DND-41 (cell line): ENCODE data around the gene XPR1.

Experiments
- ATAC-seq: fragments of 200-7000 bp; cut with Tn5 transposase; 3 replicates; pipeline ENCODE4 v1.9.1; 2021; ENCODE audit warnings: low read depth; ENCODE audit not compliant: insufficient read depth
- DNase-seq: peaks from one replicate; pipeline ENCODE4 v3.0.0-alpha.2; 2020
- H2AFZ ChIP-seq: 2 replicates; pipeline ENCODE4 v1.6.0; 2012; ENCODE audit warnings: low read depth, low read length
- H3K27ac ChIP-seq: 2 replicates; pipeline ENCODE4 v1.5.1; 2012; ENCODE audit warnings: low read length, inconsistent platforms
- H3K27me3 ChIP-seq: fragments of 200-600 bp; sonication (generic); 2 replicates; pipeline ENCODE4 v1.6.0; 2012; ENCODE audit warnings: low read length, mild to moderate bottlenecking, inconsistent platforms; ENCODE audit not compliant: insufficient read depth, poor library complexity
- H3K36me3 ChIP-seq: 2 replicates; pipeline ENCODE4 v1.5.1; 2012; ENCODE audit warnings: low read length, inconsistent platforms; ENCODE audit not compliant: insufficient read depth
- H3K4me1 ChIP-seq: 2 replicates; pipeline ENCODE4 v1.5.1; 2012; ENCODE audit warnings: mild to moderate bottlenecking, low read length; ENCODE audit not compliant: insufficient read depth
- H3K4me2 ChIP-seq: 2 replicates; pipeline ENCODE4 v1.6.0; 2012; ENCODE audit warnings: mild to moderate bottlenecking, moderate library complexity, low read length, inconsistent platforms; ENCODE audit not compliant: insufficient read depth
- H3K4me3 ChIP-seq, 2 experiments: fragments of 200-600 bp in 1 of 2; shearing (Covaris generic) in 1 of 2; 2 replicates each; pipeline ENCODE4 v1.5.1; 2012 to 2016; ENCODE audit warnings: inconsistent platforms in 2 of 2, low read length in 2 of 2, mild to moderate bottlenecking in 2 of 2, low read depth in 1 of 2, moderate library complexity in 1 of 2
- H3K79me2 ChIP-seq: 2 replicates; pipeline ENCODE4 v1.6.0; 2012; ENCODE audit warnings: low read length, inconsistent platforms; ENCODE audit not compliant: insufficient read depth
- H3K9ac ChIP-seq: 2 replicates; pipeline ENCODE4 v1.6.0; 2012; ENCODE audit warnings: low read depth, mild to moderate bottlenecking, inconsistent platforms, low read length, moderate library complexity
- H3K9me3 ChIP-seq: 2 replicates; pipeline ENCODE4 v1.5.1; 2012; ENCODE audit warnings: low read length, moderate library complexity, mild to moderate bottlenecking, inconsistent platforms; ENCODE audit not compliant: insufficient read depth, severe bottlenecking
- H4K20me1 ChIP-seq: 2 replicates; pipeline ENCODE4 v1.6.0; 2012; ENCODE audit warnings: low read length; ENCODE audit not compliant: insufficient read depth
- EZH2 ChIP-seq: IDR thresholded peaks from 3 replicates; pipeline ENCODE4 v1.6.1; 2012; ENCODE audit warnings: borderline replicate concordance, low read depth, mild to moderate bottlenecking, moderate library complexity, low read length, inconsistent platforms; ENCODE audit not compliant: severe bottlenecking
- TF ChIP-seq, protein P1 (sequence below): IDR thresholded peaks from 2 replicates; pipeline ENCODE4 v1.5.1; 2012; ENCODE audit warnings: borderline replicate concordance, low read length, moderate library complexity, mild to moderate bottlenecking; ENCODE audit not compliant: poor library complexity, severe bottlenecking; ENCODE audit errors: extremely low read depth

Gene XPR1

DNA sequence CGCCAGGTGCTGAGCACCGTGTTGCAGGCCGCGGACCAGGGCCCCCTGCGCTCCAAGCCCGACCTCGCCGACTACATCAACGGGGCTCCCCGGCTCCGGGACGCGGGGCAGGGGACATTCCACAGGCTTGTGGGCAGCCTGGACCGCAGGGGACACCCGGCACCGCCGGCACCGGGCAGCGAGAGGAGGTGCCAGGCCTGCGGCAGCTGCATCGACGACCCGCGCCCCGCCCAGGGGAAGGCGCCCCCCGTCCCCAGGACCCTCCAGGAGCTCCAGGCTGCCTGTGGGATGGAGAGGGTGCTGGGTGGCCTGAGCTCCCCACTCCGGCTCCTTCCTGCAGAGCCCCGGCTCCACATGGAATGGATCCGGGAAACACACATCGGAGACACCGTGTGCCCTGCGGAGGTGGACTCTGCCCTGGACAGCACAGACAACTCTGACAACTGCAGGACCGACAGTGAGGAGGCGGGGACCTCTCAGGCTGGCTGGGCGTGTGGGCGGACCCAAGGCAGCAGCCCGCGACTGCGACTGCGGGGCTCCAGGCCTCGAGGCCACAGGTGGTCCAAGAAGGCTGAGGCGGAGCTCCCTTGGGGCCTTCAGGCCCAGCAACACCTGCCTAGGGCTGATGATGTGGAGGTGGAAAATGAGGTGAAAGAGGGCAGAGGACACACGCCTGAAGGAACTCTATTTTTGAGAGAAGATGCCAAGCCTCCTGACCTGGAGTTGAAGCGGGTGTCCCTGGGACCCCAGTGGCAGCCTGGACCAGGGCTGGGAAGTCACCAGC, 303.7 kb downstream of the XPR1 start:
- no peaks in the 10 kb centered on the region for H3K9me3 ChIP-seq
- H3K79me2 ChIP-seq: no peaks in the 10 kb centered on the region
- H4K20me1 ChIP-seq: no peaks in the 10 kb centered on the region
- no peaks in the 10 kb centered on the region for H3K36me3 ChIP-seq
- H2AFZ ChIP-seq: no peak overlapping the region
- H3K4me1 ChIP-seq: peaks cover 25% of the 10 kb centered on the region
- DNase-seq (no peak), ATAC-seq (no peak)
- H3K27me3 ChIP-seq: no peaks in the 10 kb centered on the region
- TF ChIP-seq, protein P1, sequence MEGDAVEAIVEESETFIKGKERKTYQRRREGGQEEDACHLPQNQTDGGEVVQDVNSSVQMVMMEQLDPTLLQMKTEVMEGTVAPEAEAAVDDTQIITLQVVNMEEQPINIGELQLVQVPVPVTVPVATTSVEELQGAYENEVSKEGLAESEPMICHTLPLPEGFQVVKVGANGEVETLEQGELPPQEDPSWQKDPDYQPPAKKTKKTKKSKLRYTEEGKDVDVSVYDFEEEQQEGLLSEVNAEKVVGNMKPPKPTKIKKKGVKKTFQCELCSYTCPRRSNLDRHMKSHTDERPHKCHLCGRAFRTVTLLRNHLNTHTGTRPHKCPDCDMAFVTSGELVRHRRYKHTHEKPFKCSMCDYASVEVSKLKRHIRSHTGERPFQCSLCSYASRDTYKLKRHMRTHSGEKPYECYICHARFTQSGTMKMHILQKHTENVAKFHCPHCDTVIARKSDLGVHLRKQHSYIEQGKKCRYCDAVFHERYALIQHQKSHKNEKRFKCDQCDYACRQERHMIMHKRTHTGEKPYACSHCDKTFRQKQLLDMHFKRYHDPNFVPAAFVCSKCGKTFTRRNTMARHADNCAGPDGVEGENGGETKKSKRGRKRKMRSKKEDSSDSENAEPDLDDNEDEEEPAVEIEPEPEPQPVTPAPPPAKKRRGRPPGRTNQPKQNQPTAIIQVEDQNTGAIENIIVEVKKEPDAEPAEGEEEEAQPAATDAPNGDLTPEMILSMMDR: no peak
- TF ChIP-seq EZH2: no peak
- no peak overlapping the region for H3K4me2 ChIP-seq
- no peak overlapping the region for H3K4me3 ChIP-seq
- no peak overlapping the region for H3K9ac ChIP-seq
- peak overlapping the region; percentile 43 for H3K27ac ChIP-seq

DNA sequence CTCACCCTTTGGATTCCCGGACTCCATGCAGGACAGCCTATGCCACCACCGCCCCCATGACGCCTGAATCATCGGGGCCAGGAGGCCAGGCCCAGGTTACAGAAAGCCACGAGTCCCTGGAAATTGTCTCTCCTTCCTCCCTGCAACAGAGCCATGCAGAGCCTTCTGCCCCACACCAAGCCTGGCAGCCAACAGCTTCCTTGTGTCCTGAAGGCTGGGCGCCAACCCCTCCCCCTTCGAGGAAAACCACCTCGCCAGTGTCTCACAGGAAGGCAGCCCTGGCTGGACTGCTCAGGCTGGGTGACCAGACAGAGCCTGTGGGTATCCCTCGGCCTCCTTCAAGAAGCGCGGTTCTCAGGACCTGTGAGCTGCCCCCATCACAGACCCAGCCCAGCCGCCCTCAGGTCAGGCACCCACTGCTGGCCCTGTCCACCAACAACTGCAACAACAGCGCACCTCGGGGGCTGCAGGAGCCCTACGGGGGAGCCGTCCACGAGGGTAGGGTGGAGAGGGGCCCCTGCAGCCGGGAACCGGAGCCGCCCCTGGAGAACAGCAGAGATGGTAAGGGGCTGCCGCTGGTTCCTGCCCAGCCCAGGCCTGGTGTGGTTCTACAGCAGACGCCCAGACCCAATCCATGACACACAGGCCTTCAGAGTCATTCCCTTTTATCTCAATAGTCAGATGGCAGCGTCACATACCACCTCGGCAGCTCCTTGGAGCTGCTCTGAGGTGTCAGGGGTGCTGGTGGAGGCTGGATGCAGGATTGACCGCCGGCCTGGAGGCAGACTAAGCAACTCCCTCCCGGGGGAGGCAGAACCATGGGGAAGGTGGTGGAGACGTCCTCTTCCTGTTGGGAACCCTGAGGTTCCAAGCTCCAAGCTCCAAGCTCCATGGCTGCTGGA, 304.5 kb downstream of the XPR1 start:
- Histone ChIP-seq H3K4me1 (peaks cover 25% of the 10 kb centered on the region), H3K9me3 (no peaks in the 10 kb centered on the region), H2AFZ (no peak overlapping the region), H3K4me2 (no peak overlapping the region), H3K4me3 (no peak overlapping the region), H3K27ac (peak overlapping the region; percentile 43), H3K79me2 (no peaks in the 10 kb centered on the region), H3K9ac (no peak overlapping the region), H4K20me1 (no peaks in the 10 kb centered on the region), H3K27me3 (no peaks in the 10 kb centered on the region), H3K36me3 (no peaks in the 10 kb centered on the region)
- TF ChIP-seq, protein P1: no peak
- TF ChIP-seq EZH2: no peak
- no peak for DNase-seq
- no peak for ATAC-seq

DNA sequence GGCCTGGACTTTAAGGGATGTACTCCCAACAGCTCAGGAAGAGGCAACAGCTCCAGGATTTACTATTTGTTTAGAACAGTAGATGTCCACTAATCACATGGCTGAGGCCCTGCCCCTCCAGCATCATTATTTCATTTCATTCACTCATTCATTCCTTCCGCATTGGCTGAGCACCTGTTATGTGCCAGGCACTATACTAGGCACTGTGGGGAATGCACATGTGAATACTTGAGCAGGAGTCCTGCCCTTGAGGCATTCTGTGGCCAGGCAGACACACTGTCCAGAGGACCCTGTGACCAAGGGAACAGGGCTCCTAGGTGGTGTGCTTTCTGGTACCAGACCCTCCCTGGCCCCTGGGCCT, 305.2 kb downstream of the XPR1 start:
- no peak overlapping the region for H3K4me2 ChIP-seq
- H3K9ac ChIP-seq: no peak overlapping the region
- H3K79me2 ChIP-seq: no peaks in the 10 kb centered on the region

More for the DNA sequence above, 305.2 kb downstream of the XPR1 start:
- ATAC-seq: no peak
- no peaks in the 10 kb centered on the region for H3K36me3 ChIP-seq
- no peaks in the 10 kb centered on the region for H3K9me3 ChIP-seq
- TF ChIP-seq EZH2: no peak
- TF ChIP-seq, protein P1: no peak
- H3K27ac ChIP-seq: peak overlapping the region; percentile 43; the same call in 1 of the 2 replicates
- H2AFZ ChIP-seq: no peak overlapping the region
- no peaks in the 10 kb centered on the region for H4K20me1 ChIP-seq
- no peak for DNase-seq
- H3K4me1 ChIP-seq: peaks cover 20% of the 10 kb centered on the region
- H3K27me3 ChIP-seq: no peaks in the 10 kb centered on the region
- H3K4me3 ChIP-seq: no peak overlapping the region
